Urinary bladder (tissue), 4 donors: ENCODE measurements around the gene MEX3A. TPM values are rescaled to one million over a fixed set of nuclear protein-coding genes. Genes with fewer than 3 reads are reported as not detected.
"Not testable (repeated sequence)": the region's sequence is repeated elsewhere in the genome, so short reads cannot be mapped to it uniquely, and the experiment has no call there.

Experiments
- DNase-seq: peaks from one replicate; pipeline ENCODE4 v3.0.0-alpha.2; 2015; ENCODE audit errors: extremely low spot score
- H3K27ac ChIP-seq: one replicate; pipeline ENCODE4 v1.5.1; 2013; ENCODE audit warnings: low read depth, mild to moderate bottlenecking, moderate library complexity
- H3K36me3 ChIP-seq: one replicate; pipeline ENCODE4 v1.6.1; 2013; ENCODE audit warnings: mild to moderate bottlenecking, moderate library complexity; ENCODE audit not compliant: insufficient read depth
- H3K4me1 ChIP-seq: one replicate; pipeline ENCODE4 v1.6.1; 2013; ENCODE audit warnings: mild to moderate bottlenecking, moderate library complexity; ENCODE audit not compliant: insufficient read depth
- H3K4me3 ChIP-seq: one replicate; pipeline ENCODE4 v1.5.1; 2013; ENCODE audit warnings: low read depth, low read length
- WGBS: extraction: QIAGEN DNeasy Blood & Tissue Kit; methylation state at CpG from one replicate; pipeline ENCODE4 v1.1.7; 2013; 5-methylcytosine and 5-hydroxymethylcytosine counted together
- polyA plus RNA-seq: library from polyadenylated mRNA; stranded (reverse); fragments of 200-250 nt; gene quantifications from one replicate; pipeline ENCODE4 v1.2.3, GENCODE V29; 2013
- total RNA-seq: library from RNA; depleted of rRNA; stranded (reverse); fragments of >200 nt; gene quantifications from one replicate; pipeline ENCODE4 v1.2.3, GENCODE V29; 2014
- donor health status: healthy with polysubstance abuse.
- donor health status: healthy.

Gene MEX3A
- total and polyA plus RNA-seq, 2 donors, result 0.76 to 7.2 TPM

- Histone ChIP-seq H3K27ac (no peak overlapping the region), H3K4me1 (no peaks in the 10 kb centered on the region), H3K4me3 (no peak overlapping the region), H3K36me3 (no peaks in the 10 kb centered on the region)
- no peak for DNase-seq
- WGBS, result 43% methylated on average over 5 of the region's 5 CpGs
Observed at GRCh38 chr1:156073740-156074139, 8.5 kb downstream of the MEX3A start.

DNA sequence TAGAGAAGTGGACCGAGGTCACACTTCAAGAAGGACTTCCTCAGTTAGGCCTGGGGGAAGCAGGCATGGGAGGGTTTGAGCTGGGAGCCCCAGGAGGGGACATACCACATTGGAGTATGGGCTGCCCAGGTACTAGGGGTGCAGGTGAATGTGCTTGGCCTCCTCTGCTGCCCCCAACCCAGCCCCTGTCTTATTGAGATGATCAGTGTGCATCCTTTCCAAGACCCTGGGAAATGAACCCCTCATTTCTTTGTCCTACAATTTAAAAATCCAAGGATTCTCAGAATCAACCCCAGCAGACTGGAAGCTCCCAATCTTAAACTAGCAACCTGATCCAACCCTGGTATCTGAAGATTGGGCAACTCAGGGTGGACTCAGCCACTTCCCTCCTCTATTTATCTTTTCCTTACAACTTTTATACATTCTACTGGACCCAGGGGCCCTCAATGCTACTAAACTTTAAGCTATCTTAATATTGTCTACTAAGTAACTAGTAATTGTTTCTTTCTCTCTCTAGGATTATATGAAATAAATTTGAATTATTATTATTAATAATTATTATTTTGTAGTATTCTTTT is 9.1 kb downstream of the MEX3A start:
- H3K4me1 ChIP-seq, result no peaks in the 10 kb centered on the region
- no peak for DNase-seq
- H3K4me3 ChIP-seq, result no peak overlapping the region
- WGBS, result 30% methylated on average over 1 of the region's 1 CpG
- H3K27ac ChIP-seq, result no peak overlapping the region
- H3K36me3 ChIP-seq, result no peaks in the 10 kb centered on the region

DNA sequence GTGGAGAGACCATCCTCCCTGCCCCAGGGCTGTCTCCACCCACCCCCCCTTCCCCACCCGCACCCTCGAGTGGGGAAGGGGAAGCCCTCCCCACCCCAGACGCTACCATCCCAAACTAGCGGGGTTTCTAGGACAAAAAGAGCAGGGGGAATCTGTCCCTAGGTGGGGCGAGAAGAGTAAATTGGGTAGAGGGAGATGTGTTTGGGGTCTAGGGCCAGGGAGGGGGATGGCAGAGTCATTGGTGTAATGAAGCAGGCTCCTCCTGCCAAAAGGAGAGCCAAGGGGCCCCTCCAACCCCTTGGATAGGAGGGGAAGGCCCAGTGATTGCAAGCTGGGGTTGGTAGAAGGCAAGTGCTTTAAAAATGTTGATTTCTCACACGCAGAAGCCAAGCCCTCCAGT is 10.0 kb downstream of the MEX3A start:
- 51% methylated on average over 6 of the region's 6 CpGs for whole genome bisulfite sequencing
- DNase-seq, result no peak
- Histone ChIP-seq H3K4me3 (no peak overlapping the region), H3K4me1 (no peaks in the 10 kb centered on the region), H3K36me3 (no peaks in the 10 kb centered on the region), H3K27ac (no peak overlapping the region)

DNA sequence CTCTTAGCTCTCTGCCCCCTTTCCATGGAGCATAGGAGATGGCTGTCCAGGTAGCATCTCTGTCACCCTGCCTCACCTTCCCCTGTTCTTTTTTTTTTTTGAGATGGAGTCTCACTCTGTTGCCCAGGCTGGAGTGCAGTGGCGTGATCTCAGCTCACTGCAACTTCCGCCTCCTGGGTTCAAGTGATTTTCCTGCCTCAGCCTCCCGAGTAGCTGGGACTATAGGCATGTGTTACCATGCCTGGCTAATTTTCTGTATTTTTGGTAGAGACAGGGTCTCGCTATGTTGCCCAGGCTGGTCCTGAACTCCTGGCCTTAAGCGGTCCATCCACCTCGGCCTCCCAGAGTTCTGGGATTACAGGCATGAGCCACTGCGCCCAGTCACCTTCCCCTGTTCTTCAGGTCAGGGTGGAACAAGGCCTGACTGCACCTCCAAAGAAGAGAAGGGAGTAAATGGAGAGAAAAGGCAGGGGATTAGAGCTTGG is 10.9 kb downstream of the MEX3A start:
- 87% methylated on average over 7 of the region's 7 CpGs for WGBS
- H3K4me1 ChIP-seq, result not testable (repeated sequence)

GRCh38 chr1:156070548-156070947 is 11.7 kb downstream of the MEX3A start:
- Histone ChIP-seq H3K4me1 (no peaks in the 10 kb centered on the region), H3K4me3 (no peak overlapping the region), H3K27ac (no peak overlapping the region), H3K36me3 (no peaks in the 10 kb centered on the region)
- no peak for DNase-seq
- WGBS, result 48% methylated on average over 4 of the region's 4 CpGs

More for the DNA sequence above, 10.9 kb downstream of the MEX3A start:
- H3K4me3 ChIP-seq, H3K27ac ChIP-seq, H3K36me3 ChIP-seq, DNase-seq: not testable (repeated sequence)

- no peak overlapping the region for H3K4me3 ChIP-seq
- H3K4me1 ChIP-seq, result no peaks in the 10 kb centered on the region
- no peak overlapping the region for H3K27ac ChIP-seq
- H3K36me3 ChIP-seq, result no peaks in the 10 kb centered on the region
- no peak for DNase-seq
- 78% methylated on average over 3 of the region's 3 CpGs for WGBS
Observed at GRCh38 chr1:156069490-156070455, 12.5 kb downstream of the MEX3A start.

GRCh38 chr1:156067262-156067661 is 15.0 kb downstream of the MEX3A start:
- no peaks in the 10 kb centered on the region for H3K4me1 ChIP-seq
- H3K36me3 ChIP-seq, result no peaks in the 10 kb centered on the region
- 87% methylated on average over 2 of the region's 2 CpGs for WGBS
- no peak overlapping the region for H3K4me3 ChIP-seq
- no peak for DNase-seq
- H3K27ac ChIP-seq, result no peak overlapping the region

DNA sequence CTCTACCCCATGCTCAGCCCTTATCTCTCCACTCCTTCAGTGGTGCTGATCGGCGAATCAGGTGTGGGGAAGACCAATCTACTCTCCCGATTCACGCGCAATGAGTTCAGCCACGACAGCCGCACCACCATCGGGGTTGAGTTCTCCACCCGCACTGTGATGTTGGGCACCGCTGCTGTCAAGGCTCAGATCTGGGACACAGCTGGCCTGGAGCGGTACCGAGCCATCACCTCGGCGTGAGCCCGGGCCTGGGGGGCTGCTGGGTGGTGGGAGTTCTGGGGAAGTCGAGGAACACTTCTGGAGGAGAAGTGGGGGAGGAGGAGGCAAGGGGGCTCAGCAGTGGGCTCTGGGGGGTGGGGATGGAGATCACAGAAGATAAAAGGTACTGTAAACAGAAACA is 16.4 kb downstream of the MEX3A start:
- H3K4me1 ChIP-seq, result no peaks in the 10 kb centered on the region
- H3K4me3 ChIP-seq, result no peak overlapping the region
- no peak for DNase-seq
- H3K27ac ChIP-seq, result no peak overlapping the region
- WGBS, result 69% methylated on average over 16 of the region's 16 CpGs
- no peaks in the 10 kb centered on the region for H3K36me3 ChIP-seq

DNA sequence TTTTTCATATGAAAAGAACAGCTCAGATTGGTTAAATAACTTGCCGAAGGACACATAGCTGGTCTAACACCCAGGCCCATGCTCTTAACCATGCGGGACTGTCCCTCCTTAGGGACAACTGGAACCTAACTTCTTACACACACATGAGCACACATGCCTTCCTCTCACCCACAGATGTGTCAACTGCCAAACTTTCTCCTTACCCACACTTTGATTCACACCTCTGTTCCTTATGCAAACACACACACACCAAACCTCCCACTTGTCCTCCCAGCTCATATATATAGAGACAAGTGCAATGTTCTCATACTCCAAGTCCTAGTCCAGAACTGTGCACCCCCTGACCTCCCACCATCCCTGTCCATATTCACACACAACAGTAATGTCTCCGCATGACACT is 17.1 kb downstream of the MEX3A start:
- Histone ChIP-seq H3K4me3 (no peak overlapping the region), H3K36me3 (no peaks in the 10 kb centered on the region), H3K4me1 (no peaks in the 10 kb centered on the region), H3K27ac (no peak overlapping the region)
- WGBS, result 88% methylated on average over 3 of the region's 3 CpGs
- no peak for DNase-seq

DNA sequence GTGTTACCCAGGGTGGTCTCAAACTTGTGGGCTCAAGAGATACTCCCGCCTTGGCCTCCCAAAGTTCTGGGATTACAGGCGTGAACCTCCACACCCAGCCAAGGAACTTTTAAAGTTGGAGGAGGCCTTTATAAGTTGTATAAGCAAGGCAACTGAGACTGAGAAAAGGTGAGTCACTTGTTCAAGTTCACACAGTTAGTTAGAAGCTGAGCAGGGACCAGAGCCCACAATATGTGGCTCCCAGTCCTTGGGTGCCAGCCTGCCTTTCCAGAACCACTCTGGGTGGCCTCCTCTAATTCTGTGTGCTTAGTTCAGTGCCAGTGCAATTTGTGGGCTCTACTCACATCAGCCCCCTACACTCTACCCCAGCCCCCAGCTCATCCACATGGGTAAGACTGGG is 17.6 kb downstream of the MEX3A start:
- Histone ChIP-seq H3K4me3 (no peak overlapping the region), H3K36me3 (no peaks in the 10 kb centered on the region), H3K27ac (no peak overlapping the region), H3K4me1 (no peaks in the 10 kb centered on the region)
- no peak for DNase-seq
- 93% methylated on average over 2 of the region's 2 CpGs for WGBS

- DNase-seq, result no peak
- 49% methylated on average over 2 of the region's 2 CpGs for WGBS
- H3K27ac ChIP-seq, result no peak overlapping the region
- no peaks in the 10 kb centered on the region for H3K4me1 ChIP-seq
- H3K36me3 ChIP-seq, result no peaks in the 10 kb centered on the region
- no peak overlapping the region for H3K4me3 ChIP-seq
Observed at GRCh38 chr1:156063997-156064285, 18.3 kb downstream of the MEX3A start.

DNA sequence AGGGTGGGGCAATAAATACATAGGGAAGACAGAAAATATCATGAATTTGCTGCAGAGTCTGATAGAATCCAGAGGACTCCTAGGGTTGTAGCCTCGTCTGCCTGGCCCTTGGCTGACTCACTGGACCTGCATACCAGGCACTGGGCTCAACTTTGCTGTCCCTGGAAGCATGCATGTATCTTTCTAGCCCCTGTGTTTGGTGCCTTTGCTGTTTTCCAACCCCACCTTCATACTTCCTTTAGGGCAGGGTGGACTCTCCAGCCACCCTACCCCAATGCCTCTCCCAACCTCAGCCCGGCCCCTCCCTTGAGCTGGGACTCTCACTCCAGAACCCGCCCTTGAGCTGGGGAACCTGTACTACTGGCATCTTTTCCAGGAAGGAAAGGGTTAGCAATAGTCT is 20.1 kb downstream of the MEX3A start:
- 83% methylated on average over 3 of the region's 3 CpGs for WGBS
- peak overlapping the region; percentile 43 for H3K27ac ChIP-seq
- no peaks in the 10 kb centered on the region for H3K4me1 ChIP-seq
- H3K36me3 ChIP-seq, result no peaks in the 10 kb centered on the region
- H3K4me3 ChIP-seq, result no peak overlapping the region
- DNase-seq, result no peak

DNA sequence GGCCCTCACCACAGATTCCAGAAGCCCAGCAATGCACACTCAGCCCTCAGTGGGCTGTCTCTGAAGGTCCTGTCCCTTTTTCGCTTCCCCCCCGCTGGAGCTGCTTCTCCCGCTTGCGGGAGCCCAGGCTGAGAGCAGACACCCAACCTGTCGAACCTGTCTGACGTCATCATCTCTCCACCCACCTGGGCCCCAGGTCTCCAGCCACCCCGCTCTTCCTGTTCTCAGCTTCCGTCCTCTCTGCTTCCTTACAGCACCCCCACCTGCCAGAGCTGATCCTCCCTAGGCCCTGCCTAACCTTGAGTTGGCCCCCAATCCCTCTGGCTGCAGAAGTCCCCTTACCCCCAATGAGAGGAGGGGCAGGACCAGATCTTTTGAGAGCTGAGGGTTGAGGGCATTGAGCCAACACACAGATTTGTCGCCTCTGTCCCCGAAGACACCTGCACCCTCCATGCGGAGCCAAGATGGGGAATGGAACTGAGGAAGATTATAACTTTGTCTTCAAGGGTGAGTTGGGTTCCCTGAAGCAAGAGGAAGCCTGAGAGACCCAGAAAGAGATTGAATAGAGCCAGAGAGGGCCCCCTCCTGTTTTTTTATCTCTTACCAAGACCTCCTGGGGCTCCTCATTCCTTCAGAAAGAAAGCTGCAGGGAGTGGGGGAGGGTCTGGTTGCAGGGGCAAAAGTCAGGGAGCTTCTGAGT is 21.2 kb downstream of the MEX3A start, which contains the start of gene RAB25:
Gene RAB25, plus strand, starts transcription at position 224 of the 700 bp plus-strand sequence. Its CDS starts 241 bp downstream, at position 465.
- DNase-seq, result peak; percentile 78
- WGBS, result 41% methylated on average over 11 of the region's 11 CpGs
- no peaks in the 10 kb centered on the region for H3K36me3 ChIP-seq
- H3K4me3 ChIP-seq, result peak within 1 kb of the TSS; percentile 22
- H3K27ac ChIP-seq, result peak within 1 kb of the TSS; percentile 43
- no peaks in the 10 kb centered on the region for H3K4me1 ChIP-seq
